Small intestine (tissue), 7 donors: ENCODE measurements around the gene S100Z. TPM values are rescaled to one million over a fixed set of nuclear protein-coding genes. Genes with fewer than 3 reads are reported as not detected.
"Not testable (repeated sequence)": the region's sequence is repeated elsewhere in the genome, so short reads cannot be mapped to it uniquely, and the experiment has no call there.

Source experiments
- DNase-seq, 2 donors: peaks; one replicate each; pipeline versions ENCODE4 v3.0.0 to v3.0.0-alpha.2; 2013
- FAIRE-seq: peaks from 2 replicates; lab custom pipeline; 2012; peaks lifted over from hg19 to GRCh38; lab: Jason Lieb, UNC
- H3K27ac ChIP-seq, 3 donors: one replicate each; pipeline ENCODE4 v1.5.1; 2013; ENCODE audit warnings: low read length in 2 of 3, mild to moderate bottlenecking in 2 of 3, control low read depth in 1 of 3, inconsistent platforms in 1 of 3, low read depth in 1 of 3, moderate library complexity in 1 of 3
- H3K27me3 ChIP-seq, 3 donors: one replicate each; pipeline ENCODE4 v1.6.1; 2013; ENCODE audit warnings: low read length in 3 of 3, inconsistent platforms in 1 of 3; ENCODE audit not compliant: control insufficient read depth in 3 of 3, insufficient read depth in 3 of 3
- H3K36me3 ChIP-seq, 3 donors: one replicate each; pipeline ENCODE4 v1.6.1; 2013; ENCODE audit warnings: low read length in 3 of 3, inconsistent platforms in 1 of 3, low read depth in 1 of 3, mild to moderate bottlenecking in 1 of 3, moderate library complexity in 1 of 3; ENCODE audit not compliant: control insufficient read depth in 3 of 3, insufficient read depth in 2 of 3
- H3K4me1 ChIP-seq, 3 donors: one replicate each; pipeline ENCODE4 v1.6.1; 2013; ENCODE audit warnings: low read length in 2 of 3, inconsistent platforms in 1 of 3, low read depth in 1 of 3, mild to moderate bottlenecking in 1 of 3, moderate library complexity in 1 of 3; ENCODE audit not compliant: control insufficient read depth in 3 of 3, insufficient read depth in 2 of 3
- H3K4me3 ChIP-seq, 3 donors: one replicate each; pipeline ENCODE4 v1.5.1; 2013; ENCODE audit warnings: low read length in 3 of 3, control low read depth in 1 of 3, inconsistent platforms in 1 of 3, low read depth in 1 of 3, mild to moderate bottlenecking in 1 of 3, moderate library complexity in 1 of 3
- H3K9me3 ChIP-seq, 2 donors: one replicate each; pipeline ENCODE4 v1.6.1; 2013; ENCODE audit warnings: low read depth in 1 of 2, low read length in 1 of 2; ENCODE audit not compliant: control insufficient read depth in 2 of 2, insufficient read depth in 1 of 2
- WGBS, 3 donors: extraction: QIAGEN DNeasy Blood & Tissue Kit; methylation state at CpG; one replicate each; pipeline ENCODE4 v1.1.7; 2013; 5-methylcytosine and 5-hydroxymethylcytosine counted together
- polyA plus RNA-seq, 4 donors: library from polyadenylated mRNA; stranded (reverse) in 3 of 4; unstranded in 1 of 4; fragments of 200-250 nt in 3 of 4; fragments of 120-200 nt in 1 of 4; gene quantifications; one replicate each; pipeline versions ENCODE4 v1.2.1 to v1.2.3, GENCODE V29; 2013
- donor health status: healthy with polysubstance abuse.
- donor health status: control.
- donor health status: control.
- donor health status: Bipolar disorder and iron deficiency.
- donor health status: healthy.

Gene S100Z
- polyA plus RNA-seq, 4 donors, result 0.03 to 0.68 (median 0.54) TPM; not detected in 1

- Histone ChIP-seq H3K36me3 (no peaks in the 10 kb centered on the region), H3K4me1 (no peaks in the 10 kb centered on the region), H3K27ac (no peak overlapping the region), H3K9me3 (peaks cover 2 to 15% of the 10 kb centered on the region in 2 donors), H3K4me3 (no peak overlapping the region), H3K27me3 (no peaks in the 10 kb centered on the region)
- DNase-seq (no peak), FAIRE-seq (no peak)
- 70 to 77% (median 71%) methylated on average over 3 of the region's 3 CpGs for WGBS, 3 donors
These were observed 51.7 kb downstream of the S100Z start for GRCh38 chr5:76901522-76901921.

- DNase-seq (no peak), FAIRE-seq (no peak)
- Histone ChIP-seq H3K4me1 (no peaks in the 10 kb centered on the region), H3K36me3 (no peaks in the 10 kb centered on the region), H3K27ac (no peak overlapping the region), H3K27me3 (no peaks in the 10 kb centered on the region), H3K9me3 (no peaks in the 10 kb centered on the region), H3K4me3 (no peak overlapping the region)
- WGBS, 3 donors, result 85 to 90% (median 87%) methylated on average over 7 of the region's 7 CpGs
These were observed 58.4 kb downstream of the S100Z start for GRCh38 chr5:76908166-76908565.

GRCh38 chr5:76910344-76910933 is 60.6 kb downstream of the S100Z start:
- not testable (repeated sequence) for H3K4me3 ChIP-seq, H3K27ac ChIP-seq, H3K36me3 ChIP-seq, H3K27me3 ChIP-seq, FAIRE-seq, DNase-seq, H3K4me1 ChIP-seq
- H3K9me3 ChIP-seq, result peaks cover 0 to 11% of the 10 kb centered on the region in 2 donors
- 79% methylated on average over 9 of the region's 9 CpGs for WGBS, 3 donors

GRCh38 chr5:76914671-76915070 is 64.9 kb downstream of the S100Z start:
- not testable (repeated sequence) for H3K27ac ChIP-seq, H3K27me3 ChIP-seq, FAIRE-seq, H3K36me3 ChIP-seq, DNase-seq, H3K4me3 ChIP-seq, H3K4me1 ChIP-seq
- 88 to 90% (median 88%) methylated on average over 14 of the region's 14 CpGs for WGBS, 3 donors
- H3K9me3 ChIP-seq, result peaks cover 0 to 11% of the 10 kb centered on the region in 2 donors

- peaks cover 0 to 11% of the 10 kb centered on the region in 2 donors for H3K9me3 ChIP-seq
- DNase-seq (no peak), FAIRE-seq (no peak)
- H3K36me3 ChIP-seq, result no peaks in the 10 kb centered on the region
- H3K27me3 ChIP-seq, result peaks cover 0 to 2% (median 0%) of the 10 kb centered on the region in 3 donors
- no peaks in the 10 kb centered on the region for H3K4me1 ChIP-seq
- H3K4me3 ChIP-seq, result no peak overlapping the region
- no peak overlapping the region for H3K27ac ChIP-seq
- WGBS, 3 donors, result 72 to 83% (median 79%) methylated on average over 3 of the region's 3 CpGs
These were observed 68.7 kb downstream of the S100Z start for GRCh38 chr5:76918539-76918938.

GRCh38 chr5:76920491-76920890 is 70.7 kb downstream of the S100Z start:
- no peaks in the 10 kb centered on the region for H3K4me1 ChIP-seq
- H3K27ac ChIP-seq, result no peak overlapping the region
- DNase-seq (no peak), FAIRE-seq (no peak)
- H3K4me3 ChIP-seq, result no peak overlapping the region
- H3K9me3 ChIP-seq, result no peaks in the 10 kb centered on the region
- peaks cover 0 to 2% (median 0%) of the 10 kb centered on the region in 3 donors for H3K27me3 ChIP-seq
- WGBS, 3 donors, result 69 to 84% (median 78%) methylated on average over 4 of the region's 4 CpGs
- H3K36me3 ChIP-seq, result no peaks in the 10 kb centered on the region

- Histone ChIP-seq H3K36me3 (no peaks in the 10 kb centered on the region), H3K4me1 (no peaks in the 10 kb centered on the region), H3K27ac (no peak overlapping the region), H3K27me3 (peaks cover 0 to 10% (median 0%) of the 10 kb centered on the region in 3 donors), H3K4me3 (no peak overlapping the region), H3K9me3 (no peaks in the 10 kb centered on the region)
- DNase-seq (no peak), FAIRE-seq (no peak)
- WGBS, 3 donors, result 52 to 64% (median 60%) methylated on average over 6 of the region's 6 CpGs
These were observed 76.7 kb downstream of the S100Z start for GRCh38 chr5:76926329-76927105.

GRCh38 chr5:76927961-76928360 is 78.1 kb downstream of the S100Z start:
- FAIRE-seq (no peak), DNase-seq (no peak)
- H3K36me3 ChIP-seq, result no peaks in the 10 kb centered on the region
- peaks cover 0 to 10% (median 0%) of the 10 kb centered on the region in 3 donors for H3K27me3 ChIP-seq
- no peak overlapping the region for H3K4me3 ChIP-seq
- 69 to 77% (median 74%) methylated on average over 4 of the region's 4 CpGs for WGBS, 3 donors
- no peaks in the 10 kb centered on the region for H3K9me3 ChIP-seq
- H3K4me1 ChIP-seq, result no peaks in the 10 kb centered on the region
- no peak overlapping the region for H3K27ac ChIP-seq
